Measurements from ENCODE around the gene ELMOD1. TPM values are rescaled to one million over a fixed set of nuclear protein-coding genes. Genes with fewer than 3 reads are reported as not detected.

The ELMOD1 gene
- total and polyA plus RNA-seq, 2 donors (not counting 1 experiment from before 2014, with no cell fraction given): not detected

DNA sequence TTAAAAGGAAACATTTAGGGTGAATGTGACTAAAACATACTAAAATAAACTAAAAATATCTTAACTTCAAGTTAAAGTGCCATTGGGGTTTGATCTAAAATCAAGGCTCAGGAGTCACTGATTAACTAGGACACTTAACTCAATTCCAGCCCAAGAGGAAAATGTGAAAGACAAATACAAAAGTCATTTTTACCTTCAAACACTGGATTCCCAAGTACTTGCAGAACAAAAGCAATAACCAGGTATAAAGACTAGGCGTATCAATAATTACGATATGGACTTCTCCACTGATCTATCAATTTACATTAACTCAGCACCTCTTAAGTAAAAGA is 41.0 kb upstream of the ELMOD1 start:
- H3K27me3 Mint-ChIP-seq: no peaks in the 10 kb centered on the region
- H4K20me1 ChIP-seq (ENCODE audit: control insufficient read depth, insufficient read depth, low read length, poor library complexity, severe bottlenecking): no peaks in the 10 kb centered on the region
- no peak overlapping the region for H3K27ac ChIP-seq (ENCODE audit: low read length in 2 of 2)
- H3K9me3 ChIP-seq (ENCODE audit: control extremely low read depth in 1 of 3, control insufficient read depth in 2 of 3, insufficient read depth in 1 of 3, low read length in 2 of 3): no peaks in the 10 kb centered on the region
- POLR2A ChIA-PET: no interaction called here
- DNase-seq: no peak
- H3K79me2 ChIP-seq (ENCODE audit: control insufficient read depth, insufficient read depth, low read length): no peaks in the 10 kb centered on the region
- H3K36me3 ChIP-seq (replicated peaks in 1 of 2; ENCODE audit: control extremely low read depth in 1 of 2, control insufficient read depth in 1 of 2, extremely low read depth in 1 of 2, insufficient read depth in 2 of 2, low read length in 1 of 2): peaks cover 11 to 38% of the 10 kb centered on the region in 2 experiments
- no peaks in the 10 kb centered on the region for H3K9me3 Mint-ChIP-seq (ENCODE audit: insufficient read depth)
- H3K4me1 Mint-ChIP-seq: no peaks in the 10 kb centered on the region
- no peaks in the 10 kb centered on the region for H3K4me1 ChIP-seq (ENCODE audit: control insufficient read depth in 2 of 2, insufficient read depth in 2 of 2, low read length in 2 of 2)
- no peak overlapping the region for H2AFZ ChIP-seq (ENCODE audit: insufficient read depth, low read depth, low read length, poor library complexity, severe bottlenecking)
- CTCF ChIA-PET: interaction anchor here (0.8 to 11.3 kb wide), 13 partner anchors 9 to 229 kb away, joined by 3 to 106 read pairs (median 4); partner anchors contain the start of gene ALKBH8
- no peak overlapping the region for H3K27ac Mint-ChIP-seq
- intact Hi-C loops (cut with micrococcal nuclease): loop anchor here (1.0 kb wide), 3 partner anchors 15 to 221 kb away; partner anchors contain the start of gene ALKBH8
- H3K4me3 ChIP-seq (ENCODE audit: control extremely low read depth in 1 of 5, extremely low read depth in 1 of 5, insufficient read depth in 1 of 5, low read depth in 2 of 5, low read length in 4 of 5): no peak overlapping the region
- no CpG with 5 or more reads among the region's 2 CpGs for WGBS (ENCODE audit: insufficient coverage)
- ATAC-seq (ENCODE audit: low read depth): no peak
- H3K9ac ChIP-seq (ENCODE audit: low read length): no peak overlapping the region
- TF ChIP-seq, protein P1, sequence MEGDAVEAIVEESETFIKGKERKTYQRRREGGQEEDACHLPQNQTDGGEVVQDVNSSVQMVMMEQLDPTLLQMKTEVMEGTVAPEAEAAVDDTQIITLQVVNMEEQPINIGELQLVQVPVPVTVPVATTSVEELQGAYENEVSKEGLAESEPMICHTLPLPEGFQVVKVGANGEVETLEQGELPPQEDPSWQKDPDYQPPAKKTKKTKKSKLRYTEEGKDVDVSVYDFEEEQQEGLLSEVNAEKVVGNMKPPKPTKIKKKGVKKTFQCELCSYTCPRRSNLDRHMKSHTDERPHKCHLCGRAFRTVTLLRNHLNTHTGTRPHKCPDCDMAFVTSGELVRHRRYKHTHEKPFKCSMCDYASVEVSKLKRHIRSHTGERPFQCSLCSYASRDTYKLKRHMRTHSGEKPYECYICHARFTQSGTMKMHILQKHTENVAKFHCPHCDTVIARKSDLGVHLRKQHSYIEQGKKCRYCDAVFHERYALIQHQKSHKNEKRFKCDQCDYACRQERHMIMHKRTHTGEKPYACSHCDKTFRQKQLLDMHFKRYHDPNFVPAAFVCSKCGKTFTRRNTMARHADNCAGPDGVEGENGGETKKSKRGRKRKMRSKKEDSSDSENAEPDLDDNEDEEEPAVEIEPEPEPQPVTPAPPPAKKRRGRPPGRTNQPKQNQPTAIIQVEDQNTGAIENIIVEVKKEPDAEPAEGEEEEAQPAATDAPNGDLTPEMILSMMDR (IDR thresholded peaks at IDR 0.05): no peak
- no peak for TF ChIP-seq EZH2 (IDR thresholded peaks at IDR 0.05; ENCODE audit: borderline replicate concordance, insufficient read depth, low read depth, low read length, poor library complexity, severe bottlenecking)
- H3K4me2 ChIP-seq (replicated peaks; ENCODE audit: low read depth, low read length, poor library complexity, severe bottlenecking): no peak overlapping the region
- H3K27me3 ChIP-seq (replicated peaks in 1 of 4; ENCODE audit: control extremely low read depth in 1 of 4, control insufficient read depth in 3 of 4, insufficient read depth in 4 of 4, low read length in 3 of 4): no peaks in the 10 kb centered on the region
- no peak overlapping the region for H3K4me3 Mint-ChIP-seq

DNA sequence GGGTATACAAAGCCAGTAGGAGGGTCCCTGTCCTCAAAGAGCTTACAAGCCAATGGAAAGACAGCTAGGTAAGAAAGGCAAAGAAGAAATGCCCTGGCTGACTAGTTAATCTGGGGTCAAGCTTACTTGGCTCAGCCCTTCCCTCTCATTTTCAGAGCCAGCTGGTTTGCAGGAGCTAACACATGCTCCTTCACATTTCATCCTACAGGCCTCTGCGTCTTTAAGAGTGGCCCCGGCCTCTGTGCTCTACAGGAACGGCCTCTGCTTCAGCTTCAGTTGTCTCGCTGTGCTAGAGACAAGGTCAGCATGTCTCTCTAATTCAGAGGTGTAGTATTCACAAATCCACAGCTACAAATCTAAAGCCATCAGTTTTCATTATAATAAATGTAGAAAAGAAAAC is 40.6 kb upstream of the ELMOD1 start:
- Mint-ChIP-seq H3K27me3 (no peaks in the 10 kb centered on the region), H3K4me3 (no peak overlapping the region), H3K9me3 (ENCODE audit: insufficient read depth) (no peaks in the 10 kb centered on the region), H3K27ac (no peak overlapping the region), H3K4me1 (no peaks in the 10 kb centered on the region)
- Histone ChIP-seq H3K4me3 (ENCODE audit: control extremely low read depth in 1 of 5, extremely low read depth in 1 of 5, insufficient read depth in 1 of 5, low read depth in 2 of 5, low read length in 4 of 5) (no peak overlapping the region), H3K27ac (ENCODE audit: low read length in 2 of 2) (no peak overlapping the region), H3K27me3 (replicated peaks in 1 of 4; ENCODE audit: control extremely low read depth in 1 of 4, control insufficient read depth in 3 of 4, insufficient read depth in 4 of 4, low read length in 3 of 4) (no peaks in the 10 kb centered on the region), H3K36me3 (replicated peaks in 1 of 2; ENCODE audit: control extremely low read depth in 1 of 2, control insufficient read depth in 1 of 2, extremely low read depth in 1 of 2, insufficient read depth in 2 of 2, low read length in 1 of 2) (peaks cover 11 to 38% of the 10 kb centered on the region in 2 experiments), H3K4me1 (ENCODE audit: control insufficient read depth in 2 of 2, insufficient read depth in 2 of 2, low read length in 2 of 2) (no peaks in the 10 kb centered on the region), H3K9me3 (ENCODE audit: control extremely low read depth in 1 of 3, control insufficient read depth in 2 of 3, insufficient read depth in 1 of 3, low read length in 2 of 3) (no peaks in the 10 kb centered on the region), H2AFZ (ENCODE audit: insufficient read depth, low read depth, low read length, poor library complexity, severe bottlenecking) (no peak overlapping the region), H3K9ac (ENCODE audit: low read length) (no peak overlapping the region), H4K20me1 (ENCODE audit: control insufficient read depth, insufficient read depth, low read length, poor library complexity, severe bottlenecking) (no peaks in the 10 kb centered on the region), H3K79me2 (ENCODE audit: control insufficient read depth, insufficient read depth, low read length) (no peaks in the 10 kb centered on the region), H3K4me2 (replicated peaks; ENCODE audit: low read depth, low read length, poor library complexity, severe bottlenecking) (no peak overlapping the region)
- DNase-seq (no peak), ATAC-seq (ENCODE audit: low read depth) (no peak)
- intact Hi-C loops (cut with micrococcal nuclease): no loop called here
- POLR2A ChIA-PET: no interaction called here
- CTCF ChIA-PET: interaction anchor here (0.8 to 11.3 kb wide), 14 partner anchors 9 to 1098 kb away, joined by 3 to 106 read pairs (median 4); partner anchors contain the start of gene ALKBH8
- no peak for TF ChIP-seq EZH2 (IDR thresholded peaks at IDR 0.05; ENCODE audit: borderline replicate concordance, insufficient read depth, low read depth, low read length, poor library complexity, severe bottlenecking)
- TF ChIP-seq, protein P1 (IDR thresholded peaks at IDR 0.05): no peak
- 94% methylated on average over 3 of the region's 4 CpGs for WGBS (ENCODE audit: insufficient coverage)
